NCI-H1417 treated with DMSO at 0.1 percent for 48 hours (cell line): ENCODE measurements around the gene TULP4.

ENCODE experiments used
- DNase-seq: peaks from one replicate; lab custom pipeline; 2025; lab: John Stamatoyannopoulos, UW

Gene TULP4

DNA sequence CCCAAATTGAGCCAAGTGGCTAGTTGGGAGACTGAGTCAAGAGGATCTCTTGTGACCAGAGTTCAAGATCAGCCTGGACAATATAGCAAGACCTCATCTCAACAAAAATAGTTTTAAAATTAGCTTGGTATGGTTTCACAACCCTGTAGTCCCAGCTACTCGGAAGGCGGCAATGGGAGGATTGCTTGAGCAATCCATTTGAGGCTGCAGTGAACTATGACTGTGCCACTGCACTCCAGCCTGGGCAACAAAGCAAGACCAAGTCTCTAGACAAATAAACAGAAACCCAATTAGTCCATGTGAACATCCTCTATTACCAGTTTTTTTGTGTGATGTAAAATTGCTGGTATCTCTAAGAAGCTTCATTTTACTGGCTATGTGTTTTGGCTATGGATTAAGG, 106.2 kb downstream of the TULP4 start:
- DNase-seq = no peak

DNA sequence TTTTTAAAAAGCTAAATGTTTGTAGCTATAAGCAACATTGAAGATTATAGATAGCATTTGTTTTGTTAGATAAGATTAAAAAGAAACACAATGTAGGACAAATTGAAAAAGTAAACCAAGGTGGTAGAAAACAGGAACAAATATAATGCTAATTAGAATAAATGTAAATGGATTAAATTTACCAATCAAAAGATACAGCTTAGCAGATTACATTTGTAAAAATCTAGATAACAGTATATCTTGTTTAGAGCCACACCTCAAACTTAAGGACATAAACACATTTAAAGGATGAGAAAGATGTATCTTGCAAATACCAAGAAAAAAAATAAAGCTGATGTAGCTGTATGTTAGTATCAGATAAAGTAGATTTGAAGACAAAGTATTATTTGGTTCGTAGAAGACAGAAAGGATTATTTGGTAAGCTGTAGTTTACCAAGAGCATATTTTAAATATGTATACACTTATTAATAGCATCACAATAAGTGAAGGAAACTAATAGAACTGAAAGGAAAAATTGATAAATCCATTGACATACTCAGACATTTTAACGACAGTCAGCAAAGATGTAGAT, 107.2 kb downstream of the TULP4 start:
- no peak for DNase-seq

DNA sequence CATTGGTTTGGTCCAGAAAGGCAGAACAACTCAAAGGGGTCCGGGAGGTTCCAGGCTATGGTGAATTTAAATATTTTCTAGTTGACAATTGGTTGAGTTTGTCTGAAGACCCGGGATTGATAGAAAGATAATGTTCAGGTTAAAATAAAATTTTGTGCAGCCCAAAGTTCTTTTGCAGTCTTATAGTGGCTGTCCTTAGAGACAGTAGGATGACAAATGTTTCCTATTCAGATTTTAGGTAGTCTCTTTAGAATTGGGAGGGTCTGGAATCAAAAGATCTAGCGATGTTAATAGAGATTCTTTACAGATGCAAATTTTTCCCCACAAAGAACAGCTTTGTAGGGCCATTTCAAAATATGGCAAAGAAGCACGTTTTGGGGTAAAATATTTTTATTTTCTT, 109.1 kb downstream of the TULP4 start:
- DNase-seq = no peak

DNA sequence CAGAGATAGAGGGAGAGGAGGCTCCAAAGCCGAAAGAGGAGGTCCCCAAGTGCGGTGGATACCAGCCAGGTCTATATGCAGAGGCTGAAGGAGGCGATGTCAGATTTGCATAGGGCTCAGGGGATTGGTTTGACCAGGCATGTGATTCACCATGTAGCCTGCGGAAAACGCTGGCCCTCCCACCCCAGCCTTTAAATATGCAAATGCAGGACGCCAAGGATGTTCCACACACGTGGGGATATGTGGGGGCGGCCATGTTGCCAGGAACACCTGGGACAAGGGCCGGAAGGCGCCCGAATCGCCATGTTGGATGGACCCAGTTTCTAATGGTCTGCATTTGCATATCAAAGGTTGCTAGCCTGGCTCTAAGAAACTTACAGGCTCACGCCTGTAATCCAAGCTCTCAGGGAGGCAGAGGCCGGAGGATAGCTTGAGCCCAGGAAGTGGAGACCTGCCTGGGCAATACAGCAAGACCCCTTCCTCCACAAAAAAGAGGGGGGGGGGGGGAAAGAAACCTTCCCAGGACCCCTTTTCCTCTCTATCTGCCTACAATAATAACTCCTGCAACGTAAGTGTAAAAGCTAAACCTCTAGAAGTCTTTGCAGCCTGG, 110.5 kb downstream of the TULP4 start:
- no peak for DNase-seq

DNA sequence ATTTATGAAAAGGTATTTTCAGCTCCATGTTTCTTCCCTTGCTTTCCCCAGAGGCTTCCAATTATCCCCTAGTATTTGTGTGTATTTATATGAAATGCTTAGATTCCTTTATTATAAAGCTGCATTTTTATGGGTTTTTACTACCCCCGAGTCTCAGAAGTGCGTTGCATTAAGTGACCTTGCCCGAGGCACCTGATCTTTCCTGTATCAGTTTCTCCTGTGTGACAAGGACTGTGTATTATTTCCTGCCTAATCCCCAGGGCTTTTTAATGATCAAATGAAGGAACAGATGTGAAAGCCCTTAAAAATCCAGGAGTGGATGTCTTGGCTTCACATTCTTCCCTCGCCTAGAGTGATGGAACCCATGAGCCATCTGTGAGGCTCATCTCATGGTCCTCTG, 118.8 kb downstream of the TULP4 start:
- DNase-seq = no peak

DNA sequence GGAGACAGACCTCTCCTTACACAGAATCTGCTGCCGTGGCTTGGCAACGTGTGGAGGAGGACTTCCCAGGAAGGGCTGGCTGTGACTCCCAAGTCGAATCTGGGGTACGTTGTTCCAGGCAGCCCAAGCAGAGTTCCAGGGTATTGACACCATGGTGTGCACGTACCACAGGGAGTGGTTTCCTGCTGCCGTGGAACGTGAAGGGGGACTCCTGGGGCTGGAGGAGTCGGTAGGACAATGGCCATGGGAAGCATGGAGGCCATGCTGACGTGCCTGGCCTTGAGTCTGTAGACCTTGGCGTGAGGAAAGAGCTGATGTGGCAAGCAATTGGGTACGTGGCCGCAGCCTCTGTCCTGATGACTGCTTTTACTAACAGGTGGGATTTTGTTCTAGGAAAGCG, 119.3 kb downstream of the TULP4 start:
- DNase-seq = no peak

DNA sequence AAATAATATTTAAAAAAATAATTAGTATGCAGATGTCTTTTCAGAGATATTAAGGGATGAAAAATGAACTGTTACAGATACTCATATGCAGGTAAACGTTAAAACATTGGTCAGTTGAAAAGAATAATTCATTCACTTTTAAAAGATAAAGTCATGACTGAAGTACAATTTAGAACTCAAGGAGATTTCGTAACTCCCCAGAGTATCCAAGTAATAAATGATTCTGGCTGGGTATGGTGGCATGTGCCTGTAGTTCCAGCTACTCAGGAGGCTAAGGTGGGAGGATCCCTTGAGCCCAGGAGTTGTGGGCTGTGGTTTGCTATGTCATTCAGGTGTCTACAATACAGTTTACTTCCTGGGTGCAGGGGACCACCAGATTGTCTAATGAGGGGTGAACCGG, 125.3 kb downstream of the TULP4 start:
- no peak for DNase-seq

DNA sequence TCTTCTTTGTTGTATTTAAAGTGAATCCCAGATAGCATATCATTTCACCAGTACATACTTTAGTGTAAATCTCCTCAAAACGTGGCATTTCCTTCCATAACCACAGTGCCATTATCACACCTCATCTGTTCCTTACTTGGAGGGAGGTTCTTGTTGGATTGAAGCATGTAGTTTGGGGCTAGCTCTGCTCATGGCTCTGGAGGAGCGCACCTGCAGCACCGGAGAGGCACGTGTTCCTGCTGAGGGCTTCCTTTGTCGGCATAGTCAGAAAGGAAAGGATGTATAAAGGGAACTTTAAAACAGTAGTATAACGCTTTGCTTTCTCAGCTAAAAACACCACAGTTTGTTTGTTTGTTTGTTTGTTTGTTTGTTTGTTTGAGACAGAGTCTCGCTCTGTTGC, 126.0 kb downstream of the TULP4 start:
- DNase-seq = no peak

DNA sequence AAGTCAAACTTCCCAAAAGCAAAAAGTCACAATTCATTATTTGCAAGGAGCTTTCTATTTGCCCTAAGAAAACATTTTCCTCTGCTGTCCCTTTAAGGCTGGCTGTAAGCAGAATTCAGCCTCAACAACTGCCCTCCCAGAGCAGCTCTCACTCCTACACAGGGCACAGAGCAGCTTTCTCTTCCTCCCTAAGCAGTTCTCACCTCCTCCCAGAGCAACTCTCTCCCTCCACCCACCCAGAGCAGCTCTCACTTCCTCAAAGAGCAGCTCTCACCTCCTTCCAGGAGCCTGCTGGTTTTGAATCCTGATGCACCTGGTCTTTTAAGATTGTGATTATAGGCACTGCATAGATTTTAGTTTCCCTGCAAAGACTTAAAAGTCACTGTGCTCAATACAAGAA, 127.0 kb downstream of the TULP4 start:
- no peak for DNase-seq

DNA sequence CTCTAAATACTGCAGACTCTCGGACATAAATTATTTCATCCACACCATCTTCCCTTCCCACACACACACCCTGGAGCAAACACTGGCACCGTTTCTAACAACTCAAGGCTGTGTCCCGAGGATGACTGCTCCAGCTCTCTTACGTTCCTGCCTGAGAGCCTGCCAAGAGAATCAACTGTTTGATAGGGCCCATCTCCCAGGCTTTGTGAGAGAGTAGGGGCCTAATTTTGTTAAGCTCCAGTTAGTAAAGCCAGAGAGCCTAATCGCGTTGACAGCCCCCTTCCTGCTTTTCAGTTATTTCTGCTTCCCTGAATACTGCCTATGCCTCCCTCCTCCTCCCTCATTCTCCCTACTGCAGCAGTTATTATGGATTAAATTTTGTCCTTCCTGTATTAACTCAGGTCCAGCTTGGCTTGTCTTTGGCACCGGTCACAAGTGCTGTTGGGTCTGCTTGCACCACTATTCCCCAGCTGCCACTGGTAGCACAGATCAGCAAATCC, 129.5 kb downstream of the TULP4 start:
- no peak for DNase-seq

DNA sequence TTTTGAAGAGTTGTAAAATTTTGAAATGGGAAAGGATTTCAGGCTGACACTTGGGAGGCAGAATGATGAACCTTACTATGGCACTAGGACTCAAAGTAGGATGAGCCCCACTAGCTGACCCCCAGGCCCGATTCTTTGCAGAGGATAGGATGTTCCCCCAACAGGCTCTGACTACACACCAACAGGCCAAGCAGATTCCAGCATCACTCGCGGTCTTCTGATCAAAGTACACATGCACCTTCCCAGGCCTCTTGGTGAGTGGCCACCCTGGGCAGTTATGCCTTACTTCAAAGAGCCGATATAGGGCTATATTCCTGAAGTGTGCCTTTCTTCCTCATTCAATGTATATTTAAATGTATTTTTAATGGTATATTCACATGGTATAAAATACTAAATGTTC, 130.0 kb downstream of the TULP4 start:
- no peak for DNase-seq

DNA sequence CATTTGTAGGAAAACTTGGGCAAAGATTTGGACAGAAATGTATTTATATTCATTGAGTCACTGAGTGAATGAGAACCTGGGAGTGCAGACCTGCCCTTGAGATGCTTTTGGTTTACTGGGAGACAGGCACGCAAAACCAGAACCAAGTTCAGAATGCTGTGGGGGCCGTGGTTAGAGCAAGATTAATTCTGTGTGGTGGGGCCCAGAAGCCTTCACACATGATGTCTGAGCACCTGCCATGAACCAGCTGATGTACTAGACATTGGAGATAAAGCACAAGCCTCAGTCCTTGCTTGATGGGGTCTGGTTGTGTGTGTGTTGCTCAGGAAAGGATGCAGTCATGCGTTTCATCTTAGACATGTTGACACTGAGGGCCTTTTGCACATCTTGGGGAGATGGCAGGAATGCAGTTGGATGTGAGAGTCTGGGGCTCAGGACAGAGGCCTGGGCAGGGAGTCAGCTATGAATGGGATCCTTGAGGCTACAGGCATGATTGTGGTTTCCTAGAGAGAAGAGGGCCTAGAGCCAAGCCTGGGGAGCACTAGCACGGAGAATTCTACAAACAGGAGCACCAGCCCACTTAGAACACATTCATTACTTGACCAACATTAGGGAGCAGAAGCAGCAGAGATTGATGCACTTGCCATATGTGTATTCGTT, 133.3 kb downstream of the TULP4 start:
- no peak for DNase-seq

DNA sequence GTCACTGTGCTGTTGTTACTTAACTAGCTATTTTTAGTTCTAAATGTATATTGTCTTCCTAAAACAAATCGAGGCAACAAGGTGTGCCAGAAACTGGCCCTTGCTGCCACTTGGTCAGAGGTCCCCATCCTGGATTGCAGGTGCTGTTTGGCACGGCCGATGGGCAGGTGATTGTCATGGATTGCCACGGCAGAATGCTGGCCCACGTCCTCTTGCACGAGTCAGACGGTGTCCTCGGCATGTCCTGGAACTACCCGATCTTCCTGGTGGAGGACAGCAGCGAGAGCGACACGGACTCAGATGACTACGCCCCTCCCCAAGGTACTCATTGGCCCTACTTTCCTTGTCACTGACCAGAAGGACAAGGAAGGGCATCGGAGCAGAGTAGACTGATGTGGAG, 136.6 kb downstream of the TULP4 start:
- DNase-seq = no peak

DNA sequence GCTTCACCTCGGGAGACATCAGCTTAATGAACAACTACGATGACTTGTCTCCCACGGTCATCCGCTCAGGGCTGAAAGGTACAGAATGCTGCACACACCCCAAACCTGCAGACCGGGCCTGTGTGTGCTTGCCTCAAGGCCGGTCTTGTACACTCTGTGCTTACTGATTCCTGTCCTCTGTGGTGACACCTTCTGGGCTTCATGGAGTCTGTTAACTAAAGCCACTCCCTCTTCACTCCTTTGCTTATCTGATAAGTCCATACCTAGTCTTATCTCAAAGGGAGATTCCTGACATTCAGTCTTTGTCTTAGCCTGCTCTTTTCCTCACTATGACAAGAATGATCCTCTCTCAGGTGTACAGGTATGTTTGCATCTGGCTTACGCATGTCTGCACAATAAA, 139.9 kb downstream of the TULP4 start:
- no peak for DNase-seq

DNA sequence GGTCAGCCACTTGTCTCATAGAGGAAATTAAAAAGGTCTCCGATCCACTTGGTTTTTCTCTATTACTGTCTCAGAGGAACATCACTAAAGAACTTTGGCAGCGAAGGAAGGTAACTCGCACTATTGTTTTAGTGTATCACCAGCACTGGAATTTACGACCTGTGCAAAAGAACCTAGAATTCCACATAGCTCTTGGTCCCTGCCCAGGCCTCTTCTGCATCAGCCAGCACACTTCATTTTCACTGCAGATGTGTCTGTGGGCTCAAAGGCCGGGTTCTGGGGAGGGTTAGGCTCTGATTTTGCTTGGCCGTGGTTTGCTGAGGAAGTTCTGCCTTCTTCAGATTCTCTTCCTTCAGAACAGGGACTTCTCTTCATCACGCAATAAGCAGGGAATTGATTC, 144.9 kb downstream of the TULP4 start:
- no peak for DNase-seq

DNA sequence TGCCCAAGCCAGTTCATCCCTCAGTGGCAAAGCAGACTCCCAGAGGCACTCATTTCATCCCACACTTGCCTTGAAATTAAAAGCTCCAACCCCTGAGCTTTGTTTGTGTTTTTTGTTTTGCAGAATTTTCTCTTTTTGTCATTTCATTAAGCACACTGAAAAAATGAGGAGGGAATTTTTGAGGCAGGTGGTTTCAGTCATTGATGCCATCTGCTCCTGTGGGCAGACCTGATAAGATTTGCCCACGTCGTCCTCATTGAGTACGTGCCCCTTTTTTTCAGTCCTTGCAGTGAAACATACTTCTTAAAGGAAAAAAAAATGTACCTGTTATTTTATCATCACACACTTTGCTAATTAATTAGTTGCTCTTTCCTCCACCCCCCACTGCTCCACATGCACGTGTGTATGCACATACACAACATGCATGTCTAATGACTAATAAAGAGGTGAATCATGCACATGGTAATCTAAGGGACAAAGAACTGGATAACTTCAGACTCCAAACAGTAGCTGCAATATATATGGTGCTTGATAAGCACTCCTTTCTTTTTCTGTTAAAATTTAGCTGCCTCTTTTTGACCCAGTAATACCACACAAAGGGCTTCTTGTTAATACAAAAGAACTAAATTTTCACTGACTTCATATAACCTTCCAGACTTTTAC, 145.5 kb downstream of the TULP4 start:
- DNase-seq = no peak

DNA sequence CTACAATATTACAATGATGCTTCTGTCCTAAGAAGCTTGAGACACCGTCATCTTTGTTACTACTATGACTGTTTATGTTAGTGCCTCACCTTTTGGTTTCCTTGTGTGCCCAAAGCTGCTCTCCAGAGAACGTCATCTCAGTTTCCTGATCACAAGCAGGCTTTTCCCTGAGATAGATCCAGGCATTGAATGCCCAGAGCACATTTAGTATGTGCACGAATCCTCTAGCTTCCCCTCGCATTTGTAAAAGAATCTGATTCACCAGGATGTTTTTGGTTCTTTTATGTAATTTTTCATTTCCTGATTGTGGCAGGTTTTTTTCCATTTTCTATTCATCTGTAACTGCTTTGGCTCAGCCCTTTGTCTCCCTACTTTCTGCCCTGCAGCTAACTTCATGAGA, 147.5 kb downstream of the TULP4 start:
- DNase-seq = no peak

DNA sequence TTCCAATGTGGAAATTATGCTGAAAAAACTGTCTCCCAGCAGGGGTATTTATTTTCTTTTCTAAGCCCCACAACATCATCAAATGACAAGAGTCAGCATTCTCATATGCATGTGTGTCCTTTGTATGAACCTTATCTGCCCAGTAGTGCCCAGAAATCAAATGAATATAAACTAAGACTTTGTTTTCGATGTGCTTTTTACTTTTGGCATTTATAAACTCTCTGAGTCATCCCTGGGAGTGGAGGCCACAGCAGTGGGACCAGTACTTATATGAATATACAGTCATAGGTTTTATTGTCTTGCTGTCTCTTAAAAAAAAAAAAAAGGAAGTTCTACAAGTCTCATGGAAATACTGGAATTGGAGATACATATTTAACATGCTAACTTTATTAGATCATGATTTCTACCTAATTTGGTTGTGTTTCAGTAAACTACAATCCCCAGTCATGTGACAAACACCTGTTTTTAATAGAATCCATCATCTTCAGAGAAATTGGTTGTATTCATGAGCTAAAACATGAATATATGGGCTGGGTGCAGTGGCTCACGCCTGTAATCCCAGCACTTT, 148.4 kb downstream of the TULP4 start:
- DNase-seq = no peak

DNA sequence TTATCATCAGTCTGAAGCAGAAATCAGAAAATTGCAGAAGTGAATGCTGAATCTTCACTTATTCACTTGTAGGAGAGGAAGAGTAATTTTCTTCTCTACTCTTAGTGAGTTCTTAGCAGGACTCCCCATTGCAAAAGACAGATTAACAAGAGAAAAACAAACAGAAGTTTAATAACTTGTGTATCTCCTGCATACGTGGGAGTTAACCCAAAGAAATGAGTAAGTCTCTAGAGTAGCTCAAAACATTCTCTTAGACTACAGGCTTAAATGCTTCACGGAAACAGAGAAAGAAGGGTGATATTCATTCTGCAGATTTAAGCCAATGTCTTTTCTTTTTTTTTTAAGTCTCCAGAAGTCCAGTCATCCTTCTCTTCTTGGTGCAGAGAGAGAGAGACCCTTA, 149.7 kb downstream of the TULP4 start:
- no peak for DNase-seq

DNA sequence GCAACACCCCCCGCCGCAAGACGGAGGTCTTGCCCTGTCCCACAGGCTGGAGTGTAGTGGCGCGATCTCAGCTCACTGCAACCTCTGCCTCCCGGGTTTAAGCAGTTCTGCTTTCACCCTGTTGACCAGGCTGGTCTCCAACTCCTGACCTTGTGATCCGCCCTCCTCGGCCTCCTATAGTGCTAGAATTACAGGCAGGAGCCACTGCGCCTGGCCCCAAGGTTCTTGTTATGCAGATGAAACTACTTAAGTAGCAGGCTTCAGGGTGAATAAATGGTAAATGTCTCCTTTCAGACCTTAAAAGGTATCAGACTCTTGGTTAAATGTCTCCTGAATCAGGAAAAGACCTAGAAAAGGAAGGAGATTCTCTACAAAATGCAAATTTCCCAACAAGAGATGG, 152.2 kb downstream of the TULP4 start:
- DNase-seq = no peak

DNA sequence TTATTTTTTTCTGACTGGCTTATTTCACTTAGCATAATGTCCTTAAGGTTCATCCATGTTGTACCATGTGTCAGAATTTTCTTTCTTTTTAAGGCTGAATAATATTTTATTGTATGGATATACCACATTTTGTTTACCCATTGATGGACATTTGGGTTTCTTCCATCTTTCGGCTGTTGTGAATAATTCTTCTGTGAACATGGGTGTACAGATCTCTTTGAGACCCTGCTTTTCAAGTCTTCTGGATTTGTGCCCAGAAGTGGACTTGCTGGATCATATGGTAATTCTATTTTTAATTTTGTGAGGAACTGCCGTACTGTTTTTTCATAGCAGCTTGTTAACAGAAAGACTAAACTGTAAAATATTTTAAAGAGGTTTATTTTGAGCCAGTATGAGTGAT, 153.0 kb downstream of the TULP4 start:
- no peak for DNase-seq

DNA sequence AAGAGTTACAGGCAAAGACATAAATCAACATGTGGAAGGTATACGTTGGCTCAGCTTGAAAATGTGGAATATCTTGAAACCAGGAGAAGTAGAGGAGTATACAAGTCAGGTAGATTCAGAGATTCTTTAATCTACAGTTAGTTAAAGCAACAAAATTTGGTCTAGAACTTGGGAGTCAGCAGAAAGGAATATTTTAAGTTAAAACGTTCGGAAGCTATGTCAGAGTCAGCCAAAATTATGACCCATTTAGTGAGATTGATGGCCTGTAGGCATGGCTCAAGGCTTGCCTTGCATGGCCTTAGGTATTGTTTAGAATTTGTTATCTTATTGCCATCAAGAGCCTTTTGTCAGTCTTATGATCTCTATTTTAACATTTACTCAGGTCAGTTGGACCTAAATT, 153.5 kb downstream of the TULP4 start:
- no peak for DNase-seq

DNA sequence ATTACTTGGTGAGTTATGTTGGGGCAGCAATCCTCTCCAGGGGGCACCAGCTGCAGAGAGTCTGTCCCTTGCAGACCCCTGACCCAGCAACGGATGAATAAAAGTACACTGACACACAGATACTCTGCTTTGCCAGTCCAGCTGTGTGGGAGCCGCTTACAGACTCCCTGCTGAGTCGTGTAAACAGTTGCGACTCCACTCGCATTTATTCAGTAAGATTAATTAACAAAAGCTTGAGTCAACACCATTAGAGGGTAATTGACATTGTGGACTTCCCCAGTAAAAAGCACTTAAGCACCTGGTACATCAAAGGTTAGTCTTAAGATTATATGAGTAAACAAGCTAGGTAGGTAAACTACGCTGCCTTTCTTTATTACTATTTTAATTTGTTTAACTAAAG, 155.7 kb downstream of the TULP4 start:
- peak; percentile 97 for DNase-seq
